Spleen (tissue), 11 donors: ENCODE results near the gene ZNF566. TPM values are rescaled to one million over a fixed set of nuclear protein-coding genes. Genes with fewer than 3 reads are reported as not detected.

Experiments
- DNase-seq: peaks from one replicate; pipeline ENCODE4 v3.0.0-alpha.2; 2020
- H3K27ac ChIP-seq, 8 donors: fragments of 200-600 bp; sonication (generic) in 7 of 8; 1 replicate in 4 of 8; 2 replicates in 4 of 8; pipeline versions ENCODE4 v1.5.0 to v1.8.0; 2016 to 2021; ENCODE audit warnings: inconsistent platforms in 4 of 8, mild to moderate bottlenecking in 4 of 8, moderate library complexity in 1 of 8
- H3K27me3 ChIP-seq, 7 donors: fragments of 200-600 bp; sonication (generic) in 6 of 7; replicated peaks in 1 of 7; 1 replicate in 4 of 7; 2 replicates in 3 of 7; pipeline versions ENCODE4 v1.5.0 to v1.8.0; 2016 to 2021; ENCODE audit warnings: inconsistent platforms in 3 of 7, mild to moderate bottlenecking in 1 of 7
- H3K36me3 ChIP-seq, 6 donors: fragments of 200-600 bp; sonication (generic) in 5 of 6; 1 replicate in 4 of 6; 2 replicates in 2 of 6; pipeline versions ENCODE4 v1.5.0 to v1.8.0; 2016 to 2021; ENCODE audit warnings: inconsistent platforms in 2 of 6
- H3K4me1 ChIP-seq, 6 donors: fragments of 200-600 bp; sonication (generic) in 5 of 6; 1 replicate in 3 of 6; 2 replicates in 3 of 6; pipeline versions ENCODE4 v1.5.0 to v1.8.0; 2016 to 2021; ENCODE audit warnings: inconsistent platforms in 3 of 6
- H3K4me3 ChIP-seq, 8 donors: fragments of 200-600 bp; sonication (generic) in 7 of 8; 1 replicate in 4 of 8; 2 replicates in 4 of 8; pipeline versions ENCODE4 v1.5.0 to v1.8.0; 2016 to 2021; ENCODE audit warnings: inconsistent platforms in 4 of 8, mild to moderate bottlenecking in 4 of 8, moderate library complexity in 2 of 8
- H3K9me3 ChIP-seq, 8 donors: fragments of 200-600 bp; sonication (generic) in 7 of 8; 1 replicate in 4 of 8; 2 replicates in 4 of 8; pipeline versions ENCODE4 v1.5.0 to v1.8.0; 2016 to 2021; ENCODE audit warnings: inconsistent platforms in 4 of 8
- CTCF ChIP-seq, 11 experiments: fragments of 200-600 bp in 7 of 11; fragments of 450-650 bp in 4 of 11; sonication (generic) in 4 of 11; IDR thresholded peaks in 8 of 11; conservative IDR thresholded peaks in 3 of 11; 1 replicate in 7 of 11; 2 replicates in 4 of 11; pipeline versions ENCODE4 v1.4.0 to v1.8.0; 2016 to 2021; ENCODE audit warnings: antibody characterized with exemption in 11 of 11, inconsistent platforms in 4 of 11, mild to moderate bottlenecking in 1 of 11
- POLR2A ChIP-seq, 3 donors: fragments of 450-650 bp; IDR thresholded peaks; one replicate each; pipeline ENCODE4 v1.5.1; 2017; ENCODE audit warnings: antibody characterized with exemption in 3 of 3, mild to moderate bottlenecking in 1 of 3
- POLR2AphosphoS5 ChIP-seq, 3 donors: sonication (generic); formaldehyde crosslinking; IDR thresholded peaks; one replicate each; pipeline ENCODE4 v1.5.1; 2017; ENCODE audit warnings: antibody characterized with exemption in 3 of 3
- WGBS, 5 donors: extraction: QIAGEN DNeasy Blood & Tissue Kit in 3 of 5; methylation state at CpG; one replicate each; pipeline versions ENCODE4 v1.1.5 to v1.1.7; 2013 to 2018; 5-methylcytosine and 5-hydroxymethylcytosine counted together
- intact Hi-C: fragments of 100-400 bp; cut with DNase I; formaldehyde crosslinking; loops from one replicate; pipeline ENCODE4 v1.15.0; 2023; ENCODE audit warnings: low total_unique reads
- polyA plus RNA-seq, 3 donors: library from polyadenylated mRNA; stranded (reverse); fragments of 200-250 nt; gene quantifications; one replicate each; pipeline ENCODE4 v1.2.1, GENCODE V29; 2013
- total RNA-seq, 7 donors: library from RNA; depleted of rRNA in 3 of 7; stranded (reverse); fragments of >200 nt in 3 of 7; fragmentation: NEBNext Ultra II Directional in 4 of 7; extraction: Animal tissue kit (Norgen Biotek cat#: 25700) in 4 of 7; gene quantifications; one replicate each; pipeline versions ENCODE4 v1.1.0 to v1.2.1, GENCODE V29; 2016 to 2021
- donor health status: healthy with polysubstance abuse.
- donor health status: DM: no; HTN: no; CAD: no; lungs with moderate emphysema.
- donor health status: DM: no; HTN: no; CAD: no.
- donor health status: Bipolar disorder and iron deficiency.
- donor health status: healthy.
- donor health status: DM: no; HTN: no; CAD: no.
- donor health status: DM: yes; HTN: yes; CAD: no.

ZNF566 gene
- total and polyA plus RNA-seq, 10 donors: 6.6 to 24.8 (median 15.2) TPM

GRCh38 chr19:36418287-36419001 is 70.9 kb downstream of the ZNF566 start, which contains the start of gene ZFP82:
ZFP82 (minus strand) TSS chr19:36418644; CDS start chr19:36409789, 8,855 bp downstream.
- Histone ChIP-seq H3K36me3 (peaks cover 0 to 14% (median 0%) of the 10 kb centered on the region in 6 donors), H3K4me3 (peak within 1 kb of the TSS; percentile 53 to 94 (median 67)), H3K27me3 (peaks cover 0 to 26% (median 10%) of the 10 kb centered on the region in 7 donors), H3K27ac (peak within 1 kb of the TSS; percentile 87 to 96 (median 92)), H3K4me1 (peaks cover 8 to 39% (median 24%) of the 10 kb centered on the region in 6 donors), H3K9me3 (peaks cover 0 to 54% (median 21%) of the 10 kb centered on the region in 8 donors)
- intact Hi-C loops: loop anchor here (5.0 kb wide), 1 partner anchor 69 kb away; the partner anchor contains the start of gene ZNF566
- DNase-seq: peak; percentile 94
- WGBS, 5 donors: 0 to 4% (median 1%) methylated on average over 24 to 70 of the region's 70 CpGs
- TF ChIP-seq POLR2A (IDR thresholded peaks at IDR 0.05) (peak in 1 of 3 donors; percentile 36), CTCF (IDR thresholded peaks at IDR 0.05 in 8 of 11, conservative IDR thresholded peaks at IDR 0.05 in 3 of 11) (no peak), POLR2AphosphoS5 (IDR thresholded peaks at IDR 0.05) (peak; percentile 89 to 93 (median 90))

- Histone ChIP-seq H3K36me3 (peaks cover 0 to 20% (median 4%) of the 10 kb centered on the region in 6 donors), H3K9me3 (peaks cover 0 to 54% (median 26%) of the 10 kb centered on the region in 8 donors), H3K4me1 (peaks cover 8 to 39% (median 24%) of the 10 kb centered on the region in 6 donors), H3K27ac (peak overlapping the region; percentile 87 to 96 (median 92)), H3K4me3 (peak overlapping the region; percentile 53 to 94 (median 67)), H3K27me3 (peaks cover 0 to 21% (median 10%) of the 10 kb centered on the region in 7 donors)
- TF ChIP-seq CTCF (IDR thresholded peaks at IDR 0.05 in 8 of 11, conservative IDR thresholded peaks at IDR 0.05 in 3 of 11) (no peak), POLR2AphosphoS5 (IDR thresholded peaks at IDR 0.05) (no peak), POLR2A (IDR thresholded peaks at IDR 0.05) (no peak)
- intact Hi-C loops: loop anchor here (5.0 kb wide), 1 partner anchor 69 kb away; the partner anchor contains the start of gene ZNF566
- peak; percentile 69 for DNase-seq
- WGBS, 5 donors: 17 to 55% (median 28%) methylated on average over 18 to 25 of the region's 25 CpGs
Observed at GRCh38 chr19:36417752-36418286, 71.5 kb downstream of the ZNF566 start.

- Histone ChIP-seq H3K9me3 (peaks cover 0 to 91% (median 72%) of the 10 kb centered on the region in 8 donors), H3K36me3 (peaks cover 11 to 88% (median 49%) of the 10 kb centered on the region in 6 donors), H3K4me1 (no peaks in the 10 kb centered on the region), H3K27me3 (no peaks in the 10 kb centered on the region), H3K27ac (no peak overlapping the region), H3K4me3 (no peak overlapping the region)
- TF ChIP-seq POLR2AphosphoS5 (IDR thresholded peaks at IDR 0.05) (no peak), POLR2A (IDR thresholded peaks at IDR 0.05) (no peak), CTCF (IDR thresholded peaks at IDR 0.05 in 8 of 11, conservative IDR thresholded peaks at IDR 0.05 in 3 of 11) (no peak)
- intact Hi-C loops: no loop called here
- DNase-seq: no peak
- WGBS, 5 donors: 89 to 97% (median 93%) methylated on average over 5 of the region's 5 CpGs
Observed at GRCh38 chr19:36409841-36410240, 79.5 kb downstream of the ZNF566 start.

GRCh38 chr19:36408101-36408500 is 81.3 kb downstream of the ZNF566 start:
- Histone ChIP-seq H3K4me1 (no peaks in the 10 kb centered on the region), H3K27me3 (no peaks in the 10 kb centered on the region), H3K9me3 (peaks cover 0 to 90% (median 66%) of the 10 kb centered on the region in 8 donors), H3K4me3 (no peak overlapping the region), H3K36me3 (peaks cover 15 to 97% (median 63%) of the 10 kb centered on the region in 6 donors), H3K27ac (no peak overlapping the region)
- no peak for TF ChIP-seq POLR2AphosphoS5 (IDR thresholded peaks at IDR 0.05)
- no peak for TF ChIP-seq CTCF (IDR thresholded peaks at IDR 0.05 in 8 of 11, conservative IDR thresholded peaks at IDR 0.05 in 3 of 11)
- no peak for TF ChIP-seq POLR2A (IDR thresholded peaks at IDR 0.05)
- no peak for DNase-seq
- WGBS, 5 donors: 94 to 95% (median 94%) methylated on average over 3 of the region's 3 CpGs
- intact Hi-C loops: no loop called here
